DOHH2 (cell line): ENCODE measurements around the gene TUG1.
A peak's percentile ranks its signal among the peaks of the same experiment; 100 is the strongest.

ENCODE experiments used
- H3F3A ChIP-seq: fragments of 200-600 bp; sonication (generic), shearing (Covaris generic); 2 replicates; pipeline ENCODE4 v1.6.0; 2016; ENCODE audit warnings: antibody characterized with exemption, mild to moderate bottlenecking; ENCODE audit not compliant: control insufficient read depth, insufficient read depth
- H3K27ac ChIP-seq: fragments of 200-600 bp; sonication (generic); 2 replicates; pipeline ENCODE4 v1.5.1; 2014; ENCODE audit warnings: low read depth, mild to moderate bottlenecking, low read length, moderate library complexity
- H3K27me3 ChIP-seq: fragments of 200-600 bp; sonication (generic); 2 replicates; pipeline ENCODE4 v1.6.1; 2014; ENCODE audit warnings: mild to moderate bottlenecking, low read length, mixed read lengths; ENCODE audit not compliant: control insufficient read depth
- H3K36me3 ChIP-seq: fragments of 200-600 bp; sonication (generic); 2 replicates; pipeline ENCODE4 v1.6.1; 2014; ENCODE audit warnings: mild to moderate bottlenecking, low read length, moderate library complexity, mixed read lengths; ENCODE audit not compliant: control insufficient read depth
- H3K4me1 ChIP-seq: fragments of 200-600 bp; sonication (generic); 2 replicates; pipeline ENCODE4 v1.6.1; 2014; ENCODE audit warnings: mild to moderate bottlenecking, low read length, mixed read lengths; ENCODE audit not compliant: control insufficient read depth
- H3K4me2 ChIP-seq: fragments of 200-600 bp; sonication (generic); 2 replicates; pipeline ENCODE4 v1.6.0; 2014; ENCODE audit warnings: mild to moderate bottlenecking, low read length, moderate library complexity
- H3K4me3 ChIP-seq: fragments of 200-600 bp; sonication (generic); 2 replicates; pipeline ENCODE4 v1.5.1; 2014; ENCODE audit warnings: mild to moderate bottlenecking, low read length, mixed read lengths
- H3K79me2 ChIP-seq: fragments of 200-600 bp; sonication (generic); 2 replicates; pipeline ENCODE4 v1.6.1; 2014; ENCODE audit warnings: mild to moderate bottlenecking, low read length, mixed read lengths; ENCODE audit not compliant: control insufficient read depth
- H3K9me2 ChIP-seq: fragments of 200-600 bp; sonication (generic); replicated peaks from 2 replicates; pipeline ENCODE4 v1.6.1; 2014; ENCODE audit warnings: mild to moderate bottlenecking, low read length, mixed read lengths; ENCODE audit not compliant: control insufficient read depth
- H3K9me3 ChIP-seq: fragments of 200-600 bp; sonication (generic); 2 replicates; pipeline ENCODE4 v1.6.1; 2014; ENCODE audit warnings: antibody characterized with exemption, low read length, mixed read lengths; ENCODE audit not compliant: control insufficient read depth, insufficient read depth
- H4K20me1 ChIP-seq: fragments of 200-600 bp; sonication (generic); 2 replicates; pipeline ENCODE4 v1.6.0; 2014; ENCODE audit warnings: low read depth, mild to moderate bottlenecking, antibody characterized with exemption, low read length, moderate library complexity; ENCODE audit not compliant: control insufficient read depth, insufficient read depth
- CTCF ChIP-seq: fragments of 200-600 bp; sonication (generic); IDR thresholded peaks from one replicate; pipeline ENCODE4 v1.5.1; 2014; ENCODE audit warnings: antibody characterized with exemption, mild to moderate bottlenecking, low read depth, low read length; ENCODE audit not compliant: poor library complexity, severe bottlenecking
- EZH2phosphoT487 ChIP-seq: fragments of 200-600 bp; sonication (generic); IDR thresholded peaks from 2 replicates; pipeline ENCODE4 v1.6.1; 2017; ENCODE audit warnings: borderline replicate concordance, mild to moderate bottlenecking, antibody characterized with exemption, low read length, moderate library complexity, mixed read lengths

Gene TUG1

GRCh38 chr22:30968924-30969531 is at the start of gene TUG1:
TSS of gene TUG1 (plus strand) at chr22:30969265.
- peaks cover 88% of the 10 kb centered on the region for H3K36me3 ChIP-seq
- H3K4me1 ChIP-seq = peaks cover 63% of the 10 kb centered on the region
- H3K27me3 ChIP-seq = no peaks in the 10 kb centered on the region
- peaks cover 35% of the 10 kb centered on the region; the same call in 1 of the 2 replicates for H4K20me1 ChIP-seq
- H3K27ac ChIP-seq = peak within 1 kb of the TSS; percentile 77
- H3K4me2 ChIP-seq = peak within 1 kb of the TSS; percentile 93
- no peak for TF ChIP-seq EZH2phosphoT487
- H3K9me2 ChIP-seq = no peaks in the 10 kb centered on the region
- H3F3A ChIP-seq = no peaks in the 10 kb centered on the region
- peak within 1 kb of the TSS; percentile 93 for H3K4me3 ChIP-seq
- 0 out of 2 replicates have a peak, but pooled peaks cover 3% of the 10 kb centered on the region for H3K9me3 ChIP-seq
- H3K79me2 ChIP-seq = peaks cover 99% of the 10 kb centered on the region

GRCh38 chr22:30919973-30920372 is 49.1 kb upstream of the TUG1 start:
- Histone ChIP-seq H3F3A (no peaks in the 10 kb centered on the region), H3K27me3 (no peaks in the 10 kb centered on the region), H3K79me2 (no peaks in the 10 kb centered on the region), H3K4me1 (no peaks in the 10 kb centered on the region), H3K4me3 (no peak overlapping the region), H3K27ac (no peak overlapping the region), H3K9me2 (no peaks in the 10 kb centered on the region), H4K20me1 (no peaks in the 10 kb centered on the region), H3K9me3 (peaks cover 4% of the 10 kb centered on the region; the same call in 1 of the 2 replicates), H3K36me3 (peaks cover 4% of the 10 kb centered on the region; the same call in 1 of the 2 replicates), H3K4me2 (no peak overlapping the region)
- TF ChIP-seq CTCF = no peak
- TF ChIP-seq EZH2phosphoT487 = no peak

GRCh38 chr22:30920407-30920806 is 48.7 kb upstream of the TUG1 start:
- Histone ChIP-seq H3K9me3 (peaks cover 4% of the 10 kb centered on the region; the same call in 1 of the 2 replicates), H3K4me3 (no peak overlapping the region), H3K4me2 (no peak overlapping the region), H4K20me1 (no peaks in the 10 kb centered on the region), H3K27ac (no peak overlapping the region), H3K4me1 (no peaks in the 10 kb centered on the region), H3F3A (no peaks in the 10 kb centered on the region), H3K36me3 (peaks cover 4% of the 10 kb centered on the region; the same call in 1 of the 2 replicates), H3K27me3 (no peaks in the 10 kb centered on the region), H3K9me2 (no peaks in the 10 kb centered on the region), H3K79me2 (no peaks in the 10 kb centered on the region)
- TF ChIP-seq EZH2phosphoT487 = no peak
- TF ChIP-seq CTCF = peak; percentile 89

- Histone ChIP-seq H4K20me1 (no peaks in the 10 kb centered on the region), H3K4me3 (no peak overlapping the region), H3K4me2 (no peak overlapping the region), H3K27ac (no peak overlapping the region), H3F3A (no peaks in the 10 kb centered on the region), H3K9me3 (no peaks in the 10 kb centered on the region), H3K36me3 (peaks cover 9% of the 10 kb centered on the region), H3K27me3 (no peaks in the 10 kb centered on the region), H3K4me1 (no peaks in the 10 kb centered on the region), H3K79me2 (no peaks in the 10 kb centered on the region), H3K9me2 (no peaks in the 10 kb centered on the region)
- TF ChIP-seq CTCF = no peak
- no peak for TF ChIP-seq EZH2phosphoT487
Observed at GRCh38 chr22:30921108-30921507, 48.0 kb upstream of the TUG1 start.
